Measurements from ENCODE around the gene GNGT1. TPM values are rescaled to one million over a fixed set of nuclear protein-coding genes. Genes with fewer than 3 reads are reported as not detected.

GNGT1 gene
- total and polyA plus RNA-seq, 2 donors (not counting 3 experiments of a cell fraction or from before 2014, with no cell fraction given) = not detected

- ChIA-PET CTCF (interaction anchor here (0.6 to 3.5 kb wide), 9 partner anchors 8 to 110 kb away, joined by 3 to 19 read pairs (median 4); partner anchors contain the start of gene GNG11), POLR2A (interaction anchor here (1.2 kb wide), 1 partner anchor 13 kb away, joined by 4 read pairs; no protein-coding TSS in a partner anchor)
- BruUV-seq (replicated peaks) = no TSS peak
- no peaks in the 10 kb centered on the region for H3K79me2 ChIP-seq (ENCODE audit: control insufficient read depth, insufficient read depth, low read length)
- H3K4me3 ChIP-seq (replicated peaks in 1 of 3; ENCODE audit: insufficient read depth in 1 of 3, low read depth in 1 of 3, low read length in 3 of 3) = peak overlapping the region in 2 of 3 experiments; percentile 16 to 37
- no peaks in the 10 kb centered on the region for H3K36me3 ChIP-seq (ENCODE audit: control insufficient read depth in 2 of 2, extremely low read depth in 1 of 2, insufficient read depth in 2 of 2, low read length in 2 of 2)
- no peaks in the 10 kb centered on the region for H3K27me3 ChIP-seq (ENCODE audit: control insufficient read depth in 2 of 2, insufficient read depth in 2 of 2, low read length in 2 of 2)
- peak overlapping the region; percentile 40 for H3K9ac ChIP-seq (replicated peaks; ENCODE audit: extremely low read depth, insufficient read depth, low read length)
- TF ChIP-seq POLR2AphosphoS5 (IDR thresholded peaks at IDR 0.05; ENCODE audit: insufficient read depth, low read depth, low read length) = no peak
- TF ChIP-seq MYC (IDR thresholded peaks at IDR 0.05; ENCODE audit: low read depth, low read length) = no peak
- TF ChIP-seq POLR2A (IDR thresholded peaks at IDR 0.05; ENCODE audit: low read depth, low read length) = no peak
- TF ChIP-seq FOS (IDR thresholded peaks at IDR 0.05; ENCODE audit: borderline replicate concordance, insufficient read depth, low read length) = peak; percentile 62
- TF ChIP-seq, protein P1, sequence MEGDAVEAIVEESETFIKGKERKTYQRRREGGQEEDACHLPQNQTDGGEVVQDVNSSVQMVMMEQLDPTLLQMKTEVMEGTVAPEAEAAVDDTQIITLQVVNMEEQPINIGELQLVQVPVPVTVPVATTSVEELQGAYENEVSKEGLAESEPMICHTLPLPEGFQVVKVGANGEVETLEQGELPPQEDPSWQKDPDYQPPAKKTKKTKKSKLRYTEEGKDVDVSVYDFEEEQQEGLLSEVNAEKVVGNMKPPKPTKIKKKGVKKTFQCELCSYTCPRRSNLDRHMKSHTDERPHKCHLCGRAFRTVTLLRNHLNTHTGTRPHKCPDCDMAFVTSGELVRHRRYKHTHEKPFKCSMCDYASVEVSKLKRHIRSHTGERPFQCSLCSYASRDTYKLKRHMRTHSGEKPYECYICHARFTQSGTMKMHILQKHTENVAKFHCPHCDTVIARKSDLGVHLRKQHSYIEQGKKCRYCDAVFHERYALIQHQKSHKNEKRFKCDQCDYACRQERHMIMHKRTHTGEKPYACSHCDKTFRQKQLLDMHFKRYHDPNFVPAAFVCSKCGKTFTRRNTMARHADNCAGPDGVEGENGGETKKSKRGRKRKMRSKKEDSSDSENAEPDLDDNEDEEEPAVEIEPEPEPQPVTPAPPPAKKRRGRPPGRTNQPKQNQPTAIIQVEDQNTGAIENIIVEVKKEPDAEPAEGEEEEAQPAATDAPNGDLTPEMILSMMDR (IDR thresholded peaks at IDR 0.05; ENCODE audit: extremely low read depth in 1 of 2, insufficient read depth in 1 of 2, low read depth in 1 of 2, low read length in 2 of 2) = no peak
- TF ChIP-seq, protein P2, sequence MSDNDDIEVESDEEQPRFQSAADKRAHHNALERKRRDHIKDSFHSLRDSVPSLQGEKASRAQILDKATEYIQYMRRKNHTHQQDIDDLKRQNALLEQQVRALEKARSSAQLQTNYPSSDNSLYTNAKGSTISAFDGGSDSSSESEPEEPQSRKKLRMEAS (IDR thresholded peaks at IDR 0.05; ENCODE audit: insufficient read depth, insufficient read length) = no peak
- TF ChIP-seq GATA2 (IDR thresholded peaks at IDR 0.05; ENCODE audit: insufficient read depth, insufficient read length, low read depth, low read length) = peak; percentile 87
- no peak for TF ChIP-seq EZH2 (IDR thresholded peaks at IDR 0.05; ENCODE audit: borderline replicate concordance, low read depth, low read length, severe bottlenecking)
- peak; percentile 78 for TF ChIP-seq JUN (IDR thresholded peaks at IDR 0.05; ENCODE audit: borderline replicate concordance, insufficient read depth, insufficient read length, low read depth)
- dilution Hi-C loops (cut with MboI; ENCODE audit: extremely low pct_ligation_motif_present, low sequenced_read_pairs) (no loop called here), intact Hi-C loops (cut with micrococcal nuclease) (loop anchor here (1.0 kb wide), 2 partner anchors 14 to 37 kb away; partner anchors contain the start of gene GNG11)
- peak overlapping the region; percentile 93 for H3K27ac ChIP-seq (ENCODE audit: insufficient read depth, low read depth, low read length)
- H3K9me3 ChIP-seq (replicated peaks; ENCODE audit: control insufficient read depth, insufficient read depth, low read length) = no peaks in the 10 kb centered on the region
- H3K4me1 ChIP-seq (ENCODE audit: control insufficient read depth, extremely low read depth, insufficient read depth, low read length) = peaks cover 21% of the 10 kb centered on the region
- DNase-seq (ENCODE audit: low read depth, low spot score) (peak; percentile 86), FAIRE-seq (peak; percentile 75)
- no peaks in the 10 kb centered on the region for H3K9me1 ChIP-seq (replicated peaks; ENCODE audit: control insufficient read depth, extremely low read depth, insufficient read depth, low read length)
- H4K20me1 ChIP-seq (replicated peaks; ENCODE audit: control insufficient read depth, extremely low read depth, insufficient read depth, low read length) = no peaks in the 10 kb centered on the region
- no peak overlapping the region for H2AFZ ChIP-seq (ENCODE audit: low read depth, low read length)
- peak overlapping the region; percentile 90 for H3K4me2 ChIP-seq (ENCODE audit: insufficient read depth, low read length)
Observed at GRCh38 chr7:93958216-93958615, 51.8 kb downstream of the GNGT1 start.

All from endothelial cell of umbilical vein (primary cell).